DND-41 (cell line): ENCODE measurements around the gene TRMT11.

Source experiments
- EZH2 ChIP-seq: IDR thresholded peaks from 3 replicates; pipeline ENCODE4 v1.6.1; 2012; ENCODE audit warnings: borderline replicate concordance, low read depth, mild to moderate bottlenecking, moderate library complexity, low read length, inconsistent platforms; ENCODE audit not compliant: severe bottlenecking
- TF ChIP-seq, protein P1 (sequence below): IDR thresholded peaks from 2 replicates; pipeline ENCODE4 v1.5.1; 2012; ENCODE audit warnings: borderline replicate concordance, low read length, moderate library complexity, mild to moderate bottlenecking; ENCODE audit not compliant: poor library complexity, severe bottlenecking; ENCODE audit errors: extremely low read depth

- TF ChIP-seq, protein P1, sequence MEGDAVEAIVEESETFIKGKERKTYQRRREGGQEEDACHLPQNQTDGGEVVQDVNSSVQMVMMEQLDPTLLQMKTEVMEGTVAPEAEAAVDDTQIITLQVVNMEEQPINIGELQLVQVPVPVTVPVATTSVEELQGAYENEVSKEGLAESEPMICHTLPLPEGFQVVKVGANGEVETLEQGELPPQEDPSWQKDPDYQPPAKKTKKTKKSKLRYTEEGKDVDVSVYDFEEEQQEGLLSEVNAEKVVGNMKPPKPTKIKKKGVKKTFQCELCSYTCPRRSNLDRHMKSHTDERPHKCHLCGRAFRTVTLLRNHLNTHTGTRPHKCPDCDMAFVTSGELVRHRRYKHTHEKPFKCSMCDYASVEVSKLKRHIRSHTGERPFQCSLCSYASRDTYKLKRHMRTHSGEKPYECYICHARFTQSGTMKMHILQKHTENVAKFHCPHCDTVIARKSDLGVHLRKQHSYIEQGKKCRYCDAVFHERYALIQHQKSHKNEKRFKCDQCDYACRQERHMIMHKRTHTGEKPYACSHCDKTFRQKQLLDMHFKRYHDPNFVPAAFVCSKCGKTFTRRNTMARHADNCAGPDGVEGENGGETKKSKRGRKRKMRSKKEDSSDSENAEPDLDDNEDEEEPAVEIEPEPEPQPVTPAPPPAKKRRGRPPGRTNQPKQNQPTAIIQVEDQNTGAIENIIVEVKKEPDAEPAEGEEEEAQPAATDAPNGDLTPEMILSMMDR = no peak
- no peak for TF ChIP-seq EZH2
Observed at GRCh38 chr6:126050795-126051194, 64.5 kb downstream of the TRMT11 start.
